Liver (tissue), 9 donors: ENCODE measurements around the gene RTN1. TPM values are rescaled to one million over a fixed set of nuclear protein-coding genes. Genes with fewer than 3 reads are reported as not detected.

ENCODE experiments used
- DNase-seq: peaks from one replicate; pipeline ENCODE4 v3.0.0-alpha.2; 2017; ENCODE audit warnings: low spot score
- H3K27ac ChIP-seq, 2 donors: one replicate each; pipeline ENCODE4 v1.7.0; 2013; ENCODE audit warnings: inconsistent platforms in 2 of 2, low read length in 2 of 2, control low read depth in 1 of 2, low read depth in 1 of 2, mild to moderate bottlenecking in 1 of 2
- H3K27me3 ChIP-seq, 4 donors: one replicate each; pipeline versions ENCODE4 v1.6.1 to v1.7.0; 2013; ENCODE audit warnings: low read length in 3 of 4, inconsistent platforms in 1 of 4, mild to moderate bottlenecking in 1 of 4, moderate library complexity in 1 of 4; ENCODE audit not compliant: control insufficient read depth in 4 of 4, insufficient read depth in 4 of 4
- H3K36me3 ChIP-seq, 4 donors: one replicate each; pipeline versions ENCODE4 v1.6.1 to v1.7.0; 2013; ENCODE audit warnings: low read length in 3 of 4, mild to moderate bottlenecking in 3 of 4, low read depth in 1 of 4, moderate library complexity in 1 of 4; ENCODE audit not compliant: control insufficient read depth in 4 of 4, insufficient read depth in 3 of 4
- H3K4me1 ChIP-seq, 4 donors: one replicate each; pipeline versions ENCODE4 v1.6.1 to v1.7.0; 2013; ENCODE audit warnings: low read length in 3 of 4, mild to moderate bottlenecking in 3 of 4, moderate library complexity in 1 of 4; ENCODE audit not compliant: control insufficient read depth in 4 of 4, insufficient read depth in 4 of 4
- H3K4me3 ChIP-seq, 3 donors: one replicate each; pipeline versions ENCODE4 v1.6.1 to v1.7.0; 2013; ENCODE audit warnings: low read length in 3 of 3, control low read depth in 1 of 3, low read depth in 1 of 3, mild to moderate bottlenecking in 1 of 3
- H3K9ac ChIP-seq, 2 donors: one replicate each; pipeline ENCODE4 v1.7.0; 2013; ENCODE audit warnings: low read length in 2 of 2, mild to moderate bottlenecking in 2 of 2, moderate library complexity in 2 of 2, control low read depth in 1 of 2, low read depth in 1 of 2
- H3K9me3 ChIP-seq, 4 donors: one replicate each; pipeline versions ENCODE4 v1.6.1 to v1.7.0; 2013; ENCODE audit warnings: low read length in 3 of 4; ENCODE audit not compliant: control insufficient read depth in 4 of 4
- EGR1 ChIP-seq, 2 donors: IDR thresholded peaks; 2 replicates each; pipeline ENCODE4 v1.6.1; 2016 to 2018; ENCODE audit warnings: antibody characterized with exemption in 2 of 2, low read depth in 2 of 2
- FOXA1 ChIP-seq: IDR thresholded peaks from 2 replicates; pipeline ENCODE4 v1.6.1; 2016; ENCODE audit warnings: antibody characterized with exemption
- JUND ChIP-seq, 2 donors: IDR thresholded peaks; 2 replicates each; pipeline ENCODE4 v1.6.1; 2016; ENCODE audit warnings: antibody characterized with exemption in 2 of 2
- RXRA ChIP-seq, 2 donors: IDR thresholded peaks; 2 replicates each; pipeline ENCODE4 v1.6.1; 2017 to 2018; ENCODE audit warnings: antibody characterized with exemption in 2 of 2, mild to moderate bottlenecking in 1 of 2
- SP1 ChIP-seq: IDR thresholded peaks from 2 replicates; pipeline ENCODE4 v1.6.1; 2018; ENCODE audit warnings: antibody characterized with exemption, mild to moderate bottlenecking
- ZBTB33 ChIP-seq: IDR thresholded peaks from 2 replicates; pipeline ENCODE4 v1.6.1; 2016; ENCODE audit warnings: antibody characterized with exemption
- WGBS: extraction: QIAGEN DNeasy Blood & Tissue Kit; methylation state at CpG from one replicate; pipeline ENCODE4 v1.1.7; 2013; 5-methylcytosine and 5-hydroxymethylcytosine counted together
- polyA plus RNA-seq, 2 donors: library from polyadenylated mRNA; stranded (reverse) in 1 of 2; unstranded in 1 of 2; fragments of 200-250 nt in 1 of 2; fragments of >200 nt in 1 of 2; fragmentation: Nextera tagmentation in 1 of 2; extraction: Ambion mirVana in 1 of 2; gene quantifications; one replicate each; pipeline versions ENCODE4 v1.2.1 to v1.2.3, GENCODE V29; 2013 to 2015
- total RNA-seq, 2 donors: library from RNA; depleted of rRNA; stranded (reverse); fragments of >200 nt; gene quantifications; one replicate each; pipeline ENCODE4 v1.2.3, GENCODE V29; 2014
- TF ChIP-seq, protein P1 (sequence below): IDR thresholded peaks from 2 replicates; pipeline ENCODE4 v1.6.1; 2016; ENCODE audit warnings: antibody characterized with exemption, mild to moderate bottlenecking
- TF ChIP-seq, protein P2 (sequence below): IDR thresholded peaks from 2 replicates; pipeline ENCODE4 v1.6.1; 2016; ENCODE audit warnings: antibody characterized with exemption
- donor health status: healthy.
- donor health status: healthy.
- donor health status: healthy.
- donor health status: healthy.
- donor health status: healthy.

The RTN1 gene
- total and polyA plus RNA-seq, 4 donors, result 0.08 to 1.8 (median 0.37) TPM

DNA sequence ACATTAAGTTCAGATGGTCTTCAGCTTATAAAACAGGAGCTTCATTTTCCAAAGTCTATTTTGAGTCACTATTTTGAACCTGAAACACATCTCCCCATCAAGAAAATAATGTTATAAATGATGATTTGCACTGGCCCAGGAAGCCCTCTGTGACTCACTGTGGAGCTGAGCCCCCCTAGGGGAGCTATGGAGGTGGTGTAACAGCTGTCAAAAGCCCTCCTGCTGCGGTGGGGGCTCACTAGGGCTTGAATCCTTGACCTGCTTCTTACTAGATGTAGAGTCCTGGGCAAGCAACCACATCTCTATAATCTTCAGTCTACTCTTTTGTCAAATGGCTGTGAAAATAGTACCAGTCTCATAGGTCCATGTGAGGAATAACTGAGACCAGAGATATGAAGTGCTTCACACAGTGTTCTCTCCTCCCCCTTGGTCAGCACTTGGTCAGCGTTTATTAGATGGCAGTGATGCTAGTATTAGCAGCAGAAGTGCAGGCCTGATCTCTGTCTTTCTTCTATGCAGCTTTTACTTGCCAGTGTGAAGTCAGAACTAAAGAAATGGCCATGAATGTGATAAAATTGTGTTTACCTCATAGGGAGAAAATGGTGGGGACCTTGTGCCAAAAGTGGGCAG lies 83.4 kb downstream of the RTN1 start (continued):
- TF ChIP-seq, protein P1, sequence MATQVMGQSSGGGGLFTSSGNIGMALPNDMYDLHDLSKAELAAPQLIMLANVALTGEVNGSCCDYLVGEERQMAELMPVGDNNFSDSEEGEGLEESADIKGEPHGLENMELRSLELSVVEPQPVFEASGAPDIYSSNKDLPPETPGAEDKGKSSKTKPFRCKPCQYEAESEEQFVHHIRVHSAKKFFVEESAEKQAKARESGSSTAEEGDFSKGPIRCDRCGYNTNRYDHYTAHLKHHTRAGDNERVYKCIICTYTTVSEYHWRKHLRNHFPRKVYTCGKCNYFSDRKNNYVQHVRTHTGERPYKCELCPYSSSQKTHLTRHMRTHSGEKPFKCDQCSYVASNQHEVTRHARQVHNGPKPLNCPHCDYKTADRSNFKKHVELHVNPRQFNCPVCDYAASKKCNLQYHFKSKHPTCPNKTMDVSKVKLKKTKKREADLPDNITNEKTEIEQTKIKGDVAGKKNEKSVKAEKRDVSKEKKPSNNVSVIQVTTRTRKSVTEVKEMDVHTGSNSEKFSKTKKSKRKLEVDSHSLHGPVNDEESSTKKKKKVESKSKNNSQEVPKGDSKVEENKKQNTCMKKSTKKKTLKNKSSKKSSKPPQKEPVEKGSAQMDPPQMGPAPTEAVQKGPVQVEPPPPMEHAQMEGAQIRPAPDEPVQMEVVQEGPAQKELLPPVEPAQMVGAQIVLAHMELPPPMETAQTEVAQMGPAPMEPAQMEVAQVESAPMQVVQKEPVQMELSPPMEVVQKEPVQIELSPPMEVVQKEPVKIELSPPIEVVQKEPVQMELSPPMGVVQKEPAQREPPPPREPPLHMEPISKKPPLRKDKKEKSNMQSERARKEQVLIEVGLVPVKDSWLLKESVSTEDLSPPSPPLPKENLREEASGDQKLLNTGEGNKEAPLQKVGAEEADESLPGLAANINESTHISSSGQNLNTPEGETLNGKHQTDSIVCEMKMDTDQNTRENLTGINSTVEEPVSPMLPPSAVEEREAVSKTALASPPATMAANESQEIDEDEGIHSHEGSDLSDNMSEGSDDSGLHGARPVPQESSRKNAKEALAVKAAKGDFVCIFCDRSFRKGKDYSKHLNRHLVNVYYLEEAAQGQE, result no peak

- H3K4me1 ChIP-seq, result peaks cover 0 to 4% (median 2%) of the 10 kb centered on the region in 4 donors
- no peak for DNase-seq
- no peaks in the 10 kb centered on the region for H3K36me3 ChIP-seq
- H3K27ac ChIP-seq, result no peak overlapping the region
- H3K27me3 ChIP-seq, result no peaks in the 10 kb centered on the region
- H3K4me3 ChIP-seq, result no peak overlapping the region
- no peak overlapping the region for H3K9ac ChIP-seq
- H3K9me3 ChIP-seq, result no peaks in the 10 kb centered on the region
- no peak for TF ChIP-seq ZBTB33
- no peak for TF ChIP-seq RXRA (IDR thresholded peaks at IDR 0.05)
- TF ChIP-seq, protein P2, sequence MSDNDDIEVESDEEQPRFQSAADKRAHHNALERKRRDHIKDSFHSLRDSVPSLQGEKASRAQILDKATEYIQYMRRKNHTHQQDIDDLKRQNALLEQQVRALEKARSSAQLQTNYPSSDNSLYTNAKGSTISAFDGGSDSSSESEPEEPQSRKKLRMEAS, result no peak
- TF ChIP-seq FOXA1, result no peak
- no peak for TF ChIP-seq JUND (IDR thresholded peaks at IDR 0.05)
These were observed 84.9 kb downstream of the RTN1 start for GRCh38 chr14:59785629-59786028.

GRCh38 chr14:59782760-59783159 lies 87.8 kb downstream of the RTN1 start:
- WGBS, result 90% methylated on average over 2 of the region's 2 CpGs
- Histone ChIP-seq H3K27ac (no peak overlapping the region), H3K4me1 (peaks cover 0 to 1% (median 0%) of the 10 kb centered on the region in 4 donors), H3K27me3 (no peaks in the 10 kb centered on the region), H3K9ac (no peak overlapping the region), H3K9me3 (no peaks in the 10 kb centered on the region), H3K36me3 (no peaks in the 10 kb centered on the region), H3K4me3 (no peak overlapping the region)
- TF ChIP-seq ZBTB33 (no peak), EGR1 (IDR thresholded peaks at IDR 0.05; ENCODE audit: low read depth in 2 of 2) (no peak), SP1 (no peak)
- TF ChIP-seq, protein P2, result no peak
- no peak for DNase-seq
